Pulmonary artery endothelial cell (primary cell): Measurements from ENCODE around the gene SIK3. TPM values are rescaled to one million over a fixed set of nuclear protein-coding genes. Genes with fewer than 3 reads are reported as not detected.

Experiments used
- DNase-seq: peaks from one replicate; pipeline ENCODE4 v3.0.0-alpha.2; 2011; ENCODE audit warnings: low read depth, low spot score
- total RNA-seq: library from RNA; depleted of rRNA; stranded (reverse); fragments of >200 nt; gene quantifications from 2 replicates; pipeline ENCODE4 v1.2.3, GENCODE V29; 2014

Gene SIK3
- total RNA-seq, 1 donor from 2014 or later = 7.2 TPM

DNA sequence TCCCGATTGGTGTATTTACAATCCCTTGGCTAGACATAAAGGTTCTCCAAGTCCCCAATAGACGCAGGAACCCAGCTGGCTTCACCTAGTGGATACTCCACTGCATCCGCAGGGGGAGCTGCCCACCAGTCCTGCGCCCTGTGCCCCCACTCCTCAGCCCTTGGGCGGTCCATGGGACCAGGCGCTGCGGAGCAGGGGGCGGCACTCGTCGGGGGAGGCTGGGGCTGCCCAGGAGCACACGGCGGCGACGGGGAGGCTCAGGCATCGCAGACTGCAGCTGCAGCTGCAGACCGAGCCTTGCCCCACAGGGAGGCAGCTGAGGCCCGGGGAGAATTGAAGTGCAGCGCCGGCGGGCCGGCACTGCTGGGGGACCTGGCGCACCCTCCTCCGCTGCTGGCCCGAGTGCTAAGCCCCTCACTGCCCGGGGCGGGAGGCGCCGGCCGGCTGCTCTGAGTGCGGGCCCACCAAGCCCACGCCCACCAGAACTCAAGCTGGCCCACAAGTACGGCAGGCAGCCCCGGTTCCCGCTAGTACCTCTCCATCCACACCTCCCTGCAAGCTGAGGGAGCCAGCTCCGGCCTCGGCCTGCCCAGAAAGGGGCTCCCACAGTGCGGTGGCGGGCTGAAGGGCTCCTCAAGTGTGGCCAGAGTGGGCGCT is 12.2 kb upstream of the SIK3 start:
- no peak for DNase-seq

DNA sequence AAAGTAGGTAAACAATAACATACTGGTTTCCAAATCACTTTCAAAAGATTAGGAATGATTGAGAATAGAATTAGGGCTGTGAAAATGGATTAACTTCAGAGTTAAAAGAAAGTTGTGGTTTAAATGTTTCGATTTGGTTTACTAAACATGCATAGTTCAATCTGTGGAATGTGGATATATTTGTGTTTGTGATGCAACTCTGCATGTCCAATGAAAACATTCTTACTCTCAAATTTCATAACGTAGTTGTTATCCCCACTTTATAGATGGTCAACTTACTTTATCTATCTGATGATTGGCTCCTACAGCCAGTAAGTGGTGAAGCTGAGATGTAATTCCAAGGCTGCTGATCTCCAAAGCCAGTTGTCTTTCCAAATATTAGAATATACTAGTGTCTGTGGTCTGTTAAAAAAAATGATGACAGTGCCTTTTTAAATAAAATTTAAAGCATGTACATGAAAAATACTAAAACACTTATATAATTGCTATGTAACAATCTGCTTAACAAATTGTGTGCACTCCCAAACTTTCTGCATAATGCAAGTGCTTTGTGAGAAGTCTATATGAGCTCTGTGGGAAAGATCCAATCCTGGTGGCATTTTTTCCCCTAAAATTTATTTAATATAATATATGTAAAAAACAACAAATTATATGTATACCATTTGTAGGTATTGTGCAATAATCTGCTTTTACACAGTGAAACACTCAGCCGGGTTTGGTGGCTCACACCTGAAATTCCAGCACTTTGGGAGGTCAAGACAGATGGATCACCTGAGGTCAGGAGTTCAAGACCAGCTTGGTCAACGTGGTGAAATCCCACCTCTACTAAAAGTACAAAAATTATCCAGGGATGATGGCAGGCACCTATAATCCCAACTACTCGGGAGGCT is 9.7 kb upstream of the SIK3 start:
- DNase-seq = no peak

DNA sequence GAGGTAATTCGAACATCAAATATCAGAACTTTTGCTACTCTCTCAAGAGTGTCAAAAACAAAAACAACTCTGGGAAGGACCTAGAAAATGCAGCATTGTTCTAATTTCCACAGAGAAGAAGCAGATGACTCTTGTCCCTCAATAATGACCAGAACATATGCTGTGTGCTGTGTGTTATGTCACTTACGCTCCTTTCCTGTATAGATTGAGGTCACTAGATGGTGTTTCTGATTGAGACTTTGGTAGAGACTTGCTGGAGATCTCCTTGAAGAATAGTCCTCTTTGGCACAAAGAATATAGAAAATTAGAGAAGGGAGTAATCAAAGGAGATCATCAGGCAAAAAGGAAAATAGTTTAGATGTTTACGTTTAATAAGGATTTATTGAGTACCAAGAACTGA is 2.3 kb upstream of the SIK3 start:
- DNase-seq = no peak

DNA sequence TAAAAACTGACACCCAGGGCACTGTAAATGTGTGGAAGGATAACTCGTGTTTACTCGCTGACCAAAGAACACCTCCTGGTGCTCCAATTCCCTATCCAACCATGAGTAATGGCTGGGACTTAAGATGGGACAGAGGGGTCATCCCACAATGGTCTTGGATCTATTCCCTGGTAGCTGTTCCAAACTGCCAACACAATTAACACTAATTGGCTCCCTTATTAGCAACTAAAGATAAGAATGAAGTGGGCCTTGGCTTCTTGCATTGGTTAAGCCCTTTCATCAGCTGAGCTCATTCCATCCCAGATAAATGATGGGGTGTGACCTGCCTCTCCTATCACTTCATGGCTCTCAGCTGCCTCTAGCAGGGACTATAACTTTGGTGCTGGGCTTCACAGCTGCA is 1.5 kb upstream of the SIK3 start:
- DNase-seq = no peak

DNA sequence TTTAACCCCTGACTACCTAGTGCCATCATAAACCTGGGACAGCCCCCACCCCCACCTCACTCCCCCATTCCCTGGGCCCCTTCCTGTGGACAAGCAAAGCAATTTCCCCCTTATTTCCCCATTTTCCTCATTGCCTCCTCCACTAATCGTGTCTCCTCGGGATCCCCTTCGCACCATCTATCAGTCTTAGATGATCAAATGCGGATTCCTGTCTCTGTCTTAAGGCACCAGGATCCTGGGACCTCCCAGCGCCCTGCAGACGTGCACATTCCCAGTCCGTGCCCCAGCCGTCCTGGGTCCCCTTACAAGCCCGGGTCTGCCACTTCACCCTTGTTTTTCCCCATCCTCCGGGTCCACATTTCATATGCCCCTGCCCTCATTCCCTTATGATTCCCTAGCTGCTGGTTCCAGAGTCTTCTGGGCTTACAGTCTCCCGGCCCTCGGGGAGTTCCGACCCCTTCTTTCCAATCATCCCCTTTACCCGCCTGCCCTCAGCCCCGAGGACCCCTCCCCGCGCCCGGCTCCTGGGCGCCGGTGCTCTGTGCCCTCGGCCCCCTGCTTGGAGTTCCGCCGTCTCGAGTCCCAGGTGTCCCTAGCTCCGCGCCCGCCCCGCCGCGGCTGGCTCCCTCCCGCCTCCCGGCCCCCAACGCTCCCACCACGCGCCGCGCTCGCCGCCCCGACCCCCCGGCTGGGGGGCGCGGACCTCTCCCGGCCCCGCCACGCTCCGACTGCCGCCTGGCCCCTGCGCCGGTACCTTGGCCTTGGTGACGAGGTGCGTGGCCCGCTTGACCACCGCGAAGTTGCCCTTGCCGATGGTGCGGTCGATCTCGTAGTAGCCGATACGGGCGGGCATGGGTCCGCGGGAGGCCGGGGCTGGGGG is 599 bp downstream of the SIK3 start:
- DNase-seq = no peak

DNA sequence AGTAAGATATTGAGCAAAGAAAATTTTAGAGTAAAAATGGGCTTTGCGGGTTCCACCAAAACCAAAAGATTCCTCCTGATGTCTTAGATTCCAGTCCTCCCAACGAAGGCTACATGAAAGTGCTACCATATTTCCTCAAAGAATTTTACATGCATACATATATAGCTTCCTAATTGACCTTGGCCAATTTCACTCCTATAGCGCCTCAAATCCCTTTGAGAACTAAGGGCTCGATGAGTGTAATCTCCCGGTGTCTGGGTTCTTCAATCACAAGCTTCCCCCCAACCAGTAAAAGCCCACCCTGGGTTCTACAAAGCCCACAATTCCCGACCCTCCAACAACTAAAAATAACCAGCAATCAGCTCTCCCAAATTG is 1.2 kb downstream of the SIK3 start:
- DNase-seq = no peak

DNA sequence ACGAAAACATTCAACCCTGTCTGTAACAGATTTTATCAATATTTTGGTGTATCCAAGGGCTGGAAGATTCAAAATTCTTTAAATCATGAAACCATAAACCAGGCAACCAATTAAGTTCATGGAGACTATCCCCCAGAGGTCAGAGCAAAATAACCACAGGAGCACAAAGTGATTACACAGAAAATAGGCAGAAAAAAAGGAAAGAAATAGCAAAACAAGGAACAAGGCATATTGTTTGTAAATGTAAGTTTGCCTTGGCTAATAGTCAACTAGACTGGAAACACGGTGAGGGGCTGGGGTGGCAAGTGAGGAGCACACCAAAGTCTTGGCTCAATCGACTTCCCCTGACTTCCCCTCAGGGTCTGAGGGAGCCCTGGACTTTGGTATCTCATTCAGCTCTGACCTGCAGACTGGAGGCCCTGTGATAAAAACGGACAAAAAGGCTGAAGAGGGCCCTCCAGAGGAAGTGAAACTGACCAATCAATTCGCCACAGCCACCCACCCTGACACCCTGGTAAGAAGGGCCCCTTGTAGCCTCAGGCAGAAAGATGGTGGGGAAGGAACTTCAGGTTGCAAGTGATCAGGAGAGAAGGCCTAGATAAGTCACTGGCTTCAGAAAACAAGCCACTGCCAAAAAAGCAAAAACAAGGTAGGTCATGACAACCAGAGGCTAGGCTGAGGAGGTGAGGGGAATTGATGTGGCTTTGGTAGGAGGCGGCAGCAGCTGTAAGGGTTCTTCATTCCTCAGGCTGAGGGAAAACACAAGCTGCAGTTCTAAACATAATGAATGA is 1.8 kb downstream of the SIK3 start:
- no peak for DNase-seq

DNA sequence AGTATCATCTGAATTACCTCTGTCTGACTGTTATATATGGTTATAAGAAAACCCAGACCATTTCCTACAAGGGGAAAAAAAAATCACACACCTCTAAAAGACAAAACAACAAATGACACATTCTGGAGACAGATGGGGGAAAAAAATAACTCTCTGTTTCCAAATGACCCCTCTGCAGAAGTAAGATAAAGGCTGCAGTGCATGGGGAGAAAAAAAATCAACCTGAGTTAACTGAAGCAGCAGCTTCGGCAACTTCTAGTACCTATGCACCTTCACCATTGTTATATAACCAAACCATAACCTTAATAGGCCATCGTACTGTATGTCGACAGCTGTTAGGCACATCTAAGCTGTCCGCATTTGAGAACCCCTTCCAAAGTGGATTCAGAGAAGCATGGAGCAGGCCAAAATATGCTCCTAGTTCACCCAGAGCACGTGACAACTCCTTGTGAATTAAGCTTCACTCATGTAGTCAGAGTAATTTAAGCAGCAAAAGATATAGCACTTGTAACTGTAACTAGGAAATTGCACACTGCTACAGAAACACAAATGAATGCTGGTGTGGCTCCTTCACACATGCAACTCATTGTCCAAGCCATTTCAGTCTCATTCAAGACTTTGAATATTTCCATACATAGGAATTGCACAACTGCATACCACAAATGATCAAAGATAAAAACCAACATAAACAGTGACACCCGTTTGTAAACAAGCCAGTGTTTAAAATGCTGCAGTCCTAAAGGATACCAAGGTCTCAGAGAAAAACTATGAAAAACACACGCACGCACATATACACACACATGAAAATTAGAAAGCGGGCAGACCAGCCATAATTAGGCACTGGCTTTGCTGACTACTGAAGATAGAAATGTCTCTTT is 2.7 kb downstream of the SIK3 start:
- DNase-seq = no peak

DNA sequence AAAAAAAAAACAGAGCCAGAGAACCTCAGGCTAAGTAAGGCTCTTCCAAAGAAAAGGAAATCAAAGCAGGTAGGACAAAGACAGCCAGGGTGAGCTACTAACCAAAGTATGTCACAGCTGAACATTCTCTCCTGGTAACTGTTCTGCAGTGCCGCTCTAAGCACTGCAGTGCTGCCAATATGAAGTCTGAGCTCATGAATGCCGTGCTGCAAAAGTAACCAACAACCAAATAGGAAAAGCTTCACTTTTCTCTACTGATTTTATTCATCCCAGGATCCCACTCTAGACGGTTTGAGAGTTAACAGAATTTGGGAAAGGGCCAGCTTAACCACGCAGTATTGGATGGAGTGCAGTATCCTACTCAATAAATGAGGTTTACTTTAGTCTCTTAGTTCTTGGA is 3.5 kb downstream of the SIK3 start:
- no peak for DNase-seq

DNA sequence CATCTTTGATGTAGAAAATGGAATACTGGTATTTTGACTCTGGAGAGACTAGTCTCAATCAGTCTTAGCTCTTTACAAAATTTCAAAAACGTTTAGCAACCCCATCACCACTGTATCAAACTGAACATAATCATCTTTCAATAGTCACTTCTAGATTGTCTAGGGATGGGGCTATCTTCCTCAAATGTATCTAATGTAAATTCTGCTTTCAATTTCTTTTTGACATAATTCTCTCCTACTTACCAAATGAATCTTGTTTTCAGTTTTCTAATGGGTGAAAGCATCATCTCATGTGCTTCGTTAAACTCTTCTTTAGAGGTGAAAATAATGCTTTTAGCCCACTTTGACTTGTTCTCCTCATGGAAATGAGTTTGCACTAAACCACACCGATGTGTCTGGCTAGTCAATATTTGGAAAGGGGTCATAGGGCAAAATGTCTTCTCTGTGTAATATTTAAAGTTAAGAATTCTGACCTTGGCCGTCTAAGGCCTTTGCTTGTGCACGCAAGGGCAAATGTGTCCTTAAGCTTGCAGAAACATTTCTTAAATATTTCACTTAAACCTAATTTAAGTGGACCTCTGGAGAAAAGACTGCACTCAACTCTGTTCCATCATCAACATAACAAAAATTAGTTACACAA is 5.2 kb downstream of the SIK3 start:
- DNase-seq = no peak

DNA sequence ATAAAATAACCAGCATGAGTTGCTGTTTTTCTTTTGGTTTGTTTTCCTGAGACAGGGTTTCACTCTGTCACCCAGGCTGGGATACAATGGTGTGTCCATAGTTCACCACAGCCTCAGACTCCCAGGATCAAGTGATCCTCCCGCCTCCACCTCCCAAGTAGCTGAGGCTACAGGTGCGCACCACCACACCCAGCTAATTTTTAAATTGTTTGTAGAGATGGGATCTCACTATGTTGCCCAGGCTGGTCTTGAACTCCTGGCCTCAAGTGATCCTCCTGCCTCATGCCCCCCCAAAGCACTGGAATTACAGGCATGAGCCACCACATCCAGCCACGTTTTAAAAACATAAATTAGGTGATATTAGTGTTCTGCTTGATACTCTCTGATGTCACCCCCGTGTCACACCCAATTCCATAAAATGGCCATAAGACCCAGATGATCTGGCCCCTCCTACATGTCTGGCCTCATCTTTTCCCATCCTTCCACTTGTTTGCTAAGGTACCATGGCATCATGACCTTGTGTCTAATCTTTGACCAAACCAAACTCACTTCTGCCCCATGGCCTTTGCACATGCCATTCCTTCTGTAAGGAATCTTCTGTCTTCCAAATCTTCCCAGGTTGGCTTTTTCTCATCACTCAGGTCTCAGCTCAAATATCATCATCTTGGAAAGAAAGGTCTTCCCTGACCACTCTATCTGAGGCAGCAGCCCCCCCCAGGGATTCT is 6.3 kb downstream of the SIK3 start:
- DNase-seq = no peak

DNA sequence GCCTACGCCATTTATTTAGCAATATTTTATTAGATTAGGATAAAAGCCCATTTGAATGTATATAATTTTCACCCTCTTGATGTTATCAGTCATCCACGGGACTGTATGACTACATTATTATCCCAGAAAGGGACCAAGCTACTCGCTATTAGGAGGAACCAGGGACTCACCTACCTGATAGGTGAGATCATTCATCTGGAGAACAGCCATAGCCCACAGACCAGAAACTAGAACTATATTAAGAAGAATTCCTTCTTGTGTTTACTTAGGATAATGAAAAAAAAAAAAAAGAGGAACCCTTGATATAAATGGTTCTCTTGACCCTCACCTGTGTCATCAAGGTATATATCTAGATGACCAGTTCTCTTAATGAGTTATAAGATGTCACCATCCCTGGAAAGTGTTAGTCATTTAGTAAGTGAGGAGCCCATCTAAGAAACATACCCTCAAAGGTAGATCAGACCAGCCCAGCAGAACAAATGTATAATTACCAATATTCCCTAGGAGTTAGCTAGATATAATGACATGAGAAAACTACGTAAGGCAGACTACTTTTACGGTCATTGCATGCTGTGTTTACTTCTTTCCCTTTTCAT is 8.0 kb downstream of the SIK3 start:
- no peak for DNase-seq

DNA sequence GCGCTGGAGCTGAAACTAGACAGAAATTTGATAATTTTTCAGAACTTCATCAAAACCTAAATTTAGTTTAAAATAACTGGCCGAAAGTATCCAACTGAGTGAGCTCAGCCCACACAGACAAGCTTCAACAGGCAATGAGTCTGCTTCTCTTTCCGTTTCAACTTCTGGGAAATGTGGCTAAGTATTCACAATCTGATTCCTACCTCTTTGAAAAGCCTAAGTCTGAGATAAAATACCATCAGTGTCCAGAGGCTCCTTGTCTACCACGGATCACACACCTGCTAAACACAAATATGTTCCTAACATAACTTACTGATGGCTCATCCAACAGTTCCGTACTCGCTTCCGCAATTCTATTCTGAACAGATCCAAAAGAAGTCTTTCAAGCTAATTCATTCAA is 8.5 kb downstream of the SIK3 start:
- DNase-seq = no peak

DNA sequence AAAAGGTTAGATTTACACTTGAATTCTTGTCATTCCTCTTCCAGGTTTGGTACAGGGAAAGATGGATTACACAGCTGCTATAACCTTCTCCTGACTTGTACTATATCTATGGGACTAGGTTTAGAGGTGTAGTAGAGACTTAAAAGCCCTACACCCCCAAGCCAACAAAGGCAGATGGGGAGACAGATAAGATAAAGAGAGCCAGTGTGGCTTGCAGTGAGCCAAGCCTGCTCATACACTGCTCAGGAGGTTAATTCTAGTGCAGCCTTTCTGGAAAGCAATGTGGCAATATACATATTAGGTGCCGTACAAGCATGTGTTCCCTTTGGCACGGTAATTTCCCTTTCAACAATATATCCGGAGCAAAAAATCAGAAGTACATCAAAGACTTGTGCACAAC is 10.8 kb downstream of the SIK3 start:
- no peak for DNase-seq

DNA sequence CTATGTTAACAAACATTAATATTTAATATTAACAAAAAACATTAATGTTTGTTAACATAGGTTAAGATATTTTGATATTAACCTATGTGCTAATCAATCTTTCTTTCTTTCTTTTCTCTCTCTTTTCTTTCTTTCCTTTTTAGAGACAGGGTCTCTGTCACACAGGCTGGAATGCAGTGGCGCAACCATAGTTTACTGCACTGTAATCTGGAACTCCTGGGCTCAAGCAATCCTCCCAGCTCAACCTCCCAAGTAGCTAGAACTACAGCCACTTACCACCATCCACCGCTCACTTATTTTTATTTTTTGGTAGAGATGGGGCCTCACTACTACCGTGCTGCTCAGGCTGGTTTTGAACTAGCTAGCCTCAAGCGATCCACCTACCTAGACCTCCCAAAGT is 13.2 kb downstream of the SIK3 start:
- DNase-seq = no peak

DNA sequence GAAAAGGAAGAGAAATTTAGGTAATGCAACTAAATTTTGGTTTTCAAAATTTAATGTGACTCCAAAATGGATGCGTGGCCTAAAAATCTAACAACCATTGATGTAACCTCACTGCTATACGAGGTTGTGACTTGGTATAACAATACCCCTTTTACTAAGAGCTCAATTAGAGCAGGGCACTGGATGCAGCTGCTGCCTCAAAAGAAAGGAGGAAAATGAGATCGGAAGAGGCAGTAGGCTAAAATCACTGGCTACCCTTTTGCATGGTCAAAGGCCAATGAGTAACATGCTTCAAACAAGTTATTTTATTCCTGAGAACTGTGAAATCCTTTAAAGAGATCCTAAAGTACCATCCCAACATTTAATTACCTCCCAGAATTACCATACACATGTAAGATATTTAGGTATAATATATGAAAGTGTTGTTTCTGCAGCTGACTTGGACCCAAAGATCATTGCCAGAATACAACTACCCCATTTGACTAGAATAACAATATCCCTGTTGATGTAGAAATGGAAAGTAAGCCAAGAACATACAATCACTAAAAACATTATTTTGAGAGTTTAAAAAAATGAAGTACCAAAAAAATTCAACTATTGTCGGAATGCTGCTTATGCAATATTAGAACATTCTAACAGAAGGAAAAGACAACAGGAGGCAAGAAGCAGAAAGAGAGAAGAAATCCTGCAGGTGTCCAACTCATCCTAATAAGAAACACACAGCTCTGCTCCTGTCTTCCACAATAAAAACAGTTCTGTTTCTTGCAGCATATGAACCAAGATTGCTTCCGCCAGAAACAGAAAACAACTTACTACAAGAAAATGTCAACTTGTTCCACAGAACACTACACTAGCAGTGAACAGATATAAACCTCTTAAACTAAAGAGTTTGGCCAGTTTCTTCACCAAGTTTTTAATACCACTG is 15.0 kb downstream of the SIK3 start:
- no peak for DNase-seq

DNA sequence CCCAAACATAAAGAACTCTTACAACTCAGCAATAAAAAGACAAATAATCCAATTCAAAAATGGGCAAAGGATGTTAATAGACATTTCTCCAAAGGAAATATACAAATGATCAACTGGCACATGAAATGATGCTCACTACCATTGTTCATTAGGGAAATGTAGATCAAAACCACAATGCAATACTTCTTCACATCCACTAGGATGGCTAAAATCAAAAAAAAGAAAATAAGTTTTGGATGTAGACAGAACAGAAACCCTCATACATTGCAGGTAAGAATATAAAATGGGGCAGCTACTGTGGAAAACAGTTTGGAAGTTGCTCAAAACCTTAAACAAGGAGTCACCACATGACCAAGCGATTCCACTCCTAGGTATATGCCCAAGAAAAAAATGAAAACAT is 16.3 kb downstream of the SIK3 start:
- no peak for DNase-seq

DNA sequence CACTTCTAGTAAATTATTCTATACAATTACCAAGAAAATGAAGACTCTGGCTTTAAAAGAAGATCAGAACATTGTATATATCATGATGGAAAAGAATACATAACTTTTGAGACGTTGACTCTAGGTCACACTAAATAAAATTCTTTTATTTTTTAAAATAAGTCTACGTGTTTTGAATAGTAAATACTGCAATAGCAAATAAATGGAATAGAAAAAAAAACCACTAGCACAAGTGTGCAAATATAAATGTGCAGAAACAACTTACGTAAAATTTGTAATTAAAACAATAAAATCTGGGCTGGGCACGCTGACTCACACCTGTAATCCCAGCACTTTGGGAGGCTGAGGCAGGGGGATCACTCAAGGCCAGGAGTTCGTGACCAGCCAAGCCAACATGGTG is 17.9 kb downstream of the SIK3 start:
- DNase-seq = no peak
